A673 (cell line): ENCODE data around the gene ITPR1. TPM values are rescaled to one million over a fixed set of nuclear protein-coding genes. Genes with fewer than 3 reads are reported as not detected.

Experiments used
- BruUV-seq: library from RNA; stranded (reverse); fragments of 400-500 nt; replicated peaks from 2 replicates; lab custom pipeline; 2021; lab: Mats Ljungman, UMichigan
- CTCF ChIA-PET: fragments of 300-600 bp; sonication (Branson Sonifier 250); formaldehyde crosslinking; loops from one replicate; lab custom pipeline; 2022; ENCODE audit warnings: antibody characterized with exemption; lab: Charles Lee
- POLR2A ChIA-PET: fragments of 300-600 bp; sonication (Branson Sonifier 250); formaldehyde crosslinking; loops from one replicate; lab custom pipeline; 2022; ENCODE audit warnings: antibody characterized with exemption; ENCODE audit not compliant: low non-redundant PET; lab: Charles Lee
- DNase-seq: peaks from one replicate; pipeline ENCODE4 v3.0.0-alpha.2; 2015; ENCODE audit warnings: low spot score
- H3K27ac ChIP-seq: fragments of 200-600 bp; sonication (generic); 2 replicates; pipeline ENCODE4 v1.5.1; 2016; ENCODE audit warnings: mixed run types, low read depth, mild to moderate bottlenecking, mixed read lengths, antibody characterized with exemption, low read length; ENCODE audit not compliant: poor library complexity, severe bottlenecking
- H3K27me3 ChIP-seq: fragments of 200-600 bp; sonication (generic); replicated peaks from 2 replicates; pipeline ENCODE4 v1.6.1; 2017; ENCODE audit warnings: mixed run types, low read depth, mild to moderate bottlenecking, mixed read lengths, antibody characterized with exemption, low read length; ENCODE audit not compliant: insufficient read depth, poor library complexity
- H3K36me3 ChIP-seq: fragments of 200-600 bp; sonication (generic); 2 replicates; pipeline ENCODE4 v1.6.1; 2016; ENCODE audit warnings: mixed run types, mild to moderate bottlenecking, mixed read lengths, antibody characterized with exemption, low read length; ENCODE audit not compliant: insufficient read depth, poor library complexity, severe bottlenecking
- H3K4me1 ChIP-seq: fragments of 200-600 bp; sonication (generic); 2 replicates; pipeline ENCODE4 v1.6.1; 2017; ENCODE audit warnings: mixed run types, mild to moderate bottlenecking, mixed read lengths, antibody characterized with exemption, low read length; ENCODE audit not compliant: insufficient read depth, poor library complexity, severe bottlenecking
- H3K4me3 ChIP-seq: fragments of 200-600 bp; sonication (generic); 2 replicates; pipeline ENCODE4 v1.5.1; 2016; ENCODE audit warnings: low read depth, mixed run types, mild to moderate bottlenecking, mixed read lengths, low read length; ENCODE audit not compliant: poor library complexity, severe bottlenecking
- H3K9me3 ChIP-seq: fragments of 200-600 bp; sonication (generic); 2 replicates; pipeline ENCODE4 v1.6.1; 2016; ENCODE audit warnings: mixed run types, low read depth, mild to moderate bottlenecking, mixed read lengths, antibody characterized with exemption, low read length; ENCODE audit not compliant: poor library complexity, severe bottlenecking
- EZH2 ChIP-seq: fragments of 200-600 bp; sonication (generic); IDR thresholded peaks from 2 replicates; pipeline ENCODE4 v1.6.1; 2017; ENCODE audit warnings: borderline replicate concordance, low read depth, mild to moderate bottlenecking, mixed read lengths, antibody characterized with exemption, low read length; ENCODE audit not compliant: poor library complexity, severe bottlenecking
- intact Hi-C: fragments of 100-400 bp; cut with micrococcal nuclease; formaldehyde crosslinking; loops from one replicate; pipeline ENCODE4 v1.10.0; 2022; ENCODE audit not compliant: unreplicated experiment
- total RNA-seq: library from RNA; stranded (reverse); gene quantifications from 2 replicates; pipeline ENCODE4 v1.2.3, GENCODE V29; 2021
- TF ChIP-seq, protein P1 (sequence below): fragments of 300-800, 200-600 bp; sonication (generic); conservative IDR thresholded peaks from 2 replicates; pipeline ENCODE4 v1.5.1; 2017; ENCODE audit warnings: low read depth, mild to moderate bottlenecking, antibody characterized with exemption, low read length, moderate library complexity, mixed read lengths

The ITPR1 gene
- total RNA-seq, 1 experiment from 2014 or later: 8.6 TPM

DNA sequence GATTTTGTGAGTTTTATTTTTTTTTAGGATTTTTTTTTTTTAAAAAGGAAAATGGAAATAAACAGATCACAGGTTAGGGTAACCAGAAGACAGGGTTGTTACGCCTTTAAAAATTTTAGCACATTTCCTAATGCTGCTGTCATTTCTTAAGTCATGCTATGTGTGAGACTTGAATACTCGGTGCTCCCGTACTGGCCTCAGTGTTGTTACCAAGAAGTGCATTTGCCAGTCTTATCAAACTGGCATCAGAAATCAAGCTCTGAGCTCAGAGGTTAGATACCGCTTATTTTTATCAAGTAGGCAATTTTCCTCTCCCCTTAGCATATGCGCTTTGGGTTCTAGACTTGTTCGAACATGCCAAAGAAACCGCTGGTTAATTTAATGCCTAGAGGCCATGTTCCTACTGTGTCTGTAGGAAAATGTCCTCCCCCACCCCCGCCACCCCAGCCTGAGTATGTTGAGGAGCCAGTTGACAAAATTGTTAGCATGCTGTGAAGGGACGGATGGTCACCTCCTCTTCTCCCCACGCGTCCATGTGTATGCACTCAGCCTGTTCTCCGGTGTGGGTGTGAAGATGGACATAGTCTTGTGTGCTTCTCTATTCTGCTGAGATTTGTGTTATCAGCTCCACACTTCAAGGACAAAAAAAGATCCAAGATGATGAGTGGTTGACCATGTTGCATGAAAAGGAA is 88.9 kb downstream of the ITPR1 start:
- ChIA-PET POLR2A (no interaction called here), CTCF (no interaction called here)
- no peak for DNase-seq
- H3K4me3 ChIP-seq: no peak overlapping the region
- intact Hi-C loops: no loop called here
- BruUV-seq: no TSS peak
- no peak overlapping the region for H3K27ac ChIP-seq
- no peaks in the 10 kb centered on the region for H3K36me3 ChIP-seq
- no peak for TF ChIP-seq EZH2
- TF ChIP-seq, protein P1, sequence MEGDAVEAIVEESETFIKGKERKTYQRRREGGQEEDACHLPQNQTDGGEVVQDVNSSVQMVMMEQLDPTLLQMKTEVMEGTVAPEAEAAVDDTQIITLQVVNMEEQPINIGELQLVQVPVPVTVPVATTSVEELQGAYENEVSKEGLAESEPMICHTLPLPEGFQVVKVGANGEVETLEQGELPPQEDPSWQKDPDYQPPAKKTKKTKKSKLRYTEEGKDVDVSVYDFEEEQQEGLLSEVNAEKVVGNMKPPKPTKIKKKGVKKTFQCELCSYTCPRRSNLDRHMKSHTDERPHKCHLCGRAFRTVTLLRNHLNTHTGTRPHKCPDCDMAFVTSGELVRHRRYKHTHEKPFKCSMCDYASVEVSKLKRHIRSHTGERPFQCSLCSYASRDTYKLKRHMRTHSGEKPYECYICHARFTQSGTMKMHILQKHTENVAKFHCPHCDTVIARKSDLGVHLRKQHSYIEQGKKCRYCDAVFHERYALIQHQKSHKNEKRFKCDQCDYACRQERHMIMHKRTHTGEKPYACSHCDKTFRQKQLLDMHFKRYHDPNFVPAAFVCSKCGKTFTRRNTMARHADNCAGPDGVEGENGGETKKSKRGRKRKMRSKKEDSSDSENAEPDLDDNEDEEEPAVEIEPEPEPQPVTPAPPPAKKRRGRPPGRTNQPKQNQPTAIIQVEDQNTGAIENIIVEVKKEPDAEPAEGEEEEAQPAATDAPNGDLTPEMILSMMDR: no peak
- no peaks in the 10 kb centered on the region for H3K27me3 ChIP-seq
- no peaks in the 10 kb centered on the region for H3K9me3 ChIP-seq
- H3K4me1 ChIP-seq: no peaks in the 10 kb centered on the region

DNA sequence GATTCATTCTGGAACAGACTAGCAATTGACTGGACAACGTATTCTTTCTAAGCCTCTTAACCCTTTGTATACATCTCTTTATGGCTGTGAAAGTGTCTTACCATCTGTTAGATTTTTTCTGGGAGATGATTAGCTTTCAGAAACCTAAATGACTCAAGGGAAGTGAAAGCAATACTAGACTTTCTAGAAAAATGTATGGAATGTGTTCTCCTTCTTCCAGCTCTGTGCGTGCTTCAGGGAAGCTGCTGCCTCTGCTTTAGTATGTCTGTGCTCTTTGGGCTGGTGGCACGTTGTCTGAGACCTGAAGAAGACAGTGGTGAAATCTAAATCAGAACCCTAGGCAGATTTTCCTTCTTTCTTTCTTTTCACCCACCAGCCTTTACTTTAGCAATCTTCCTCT is 89.5 kb downstream of the ITPR1 start:
- Histone ChIP-seq H3K27me3 (no peaks in the 10 kb centered on the region), H3K4me1 (no peaks in the 10 kb centered on the region), H3K4me3 (no peak overlapping the region), H3K36me3 (no peaks in the 10 kb centered on the region), H3K27ac (no peak overlapping the region), H3K9me3 (no peaks in the 10 kb centered on the region)
- TF ChIP-seq, protein P1: no peak
- TF ChIP-seq EZH2: no peak
- intact Hi-C loops: no loop called here
- DNase-seq: no peak
- no TSS peak for BruUV-seq
- ChIA-PET CTCF (no interaction called here), POLR2A (no interaction called here)

DNA sequence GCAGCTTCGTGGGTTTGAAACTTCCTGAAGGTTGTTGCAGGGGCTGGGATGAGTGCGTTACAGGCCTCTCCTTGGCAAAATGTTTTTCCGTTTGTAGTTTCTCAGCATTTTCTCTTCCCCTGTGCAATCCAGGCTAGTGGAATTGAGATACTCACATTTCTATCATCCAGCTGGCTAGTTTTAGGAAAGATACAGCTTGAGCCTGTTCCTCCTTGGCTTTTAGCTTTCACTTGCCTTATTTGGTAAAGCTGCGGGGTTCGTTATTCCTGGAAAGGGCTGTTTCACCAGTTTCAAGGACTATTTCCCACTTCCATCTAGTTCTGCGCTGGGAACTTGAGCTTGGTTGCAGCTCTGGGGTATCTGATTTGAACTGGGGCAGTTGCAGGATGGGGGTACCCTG is 90.3 kb downstream of the ITPR1 start:
- no TSS peak for BruUV-seq
- POLR2A ChIA-PET: interaction anchor here (0.6 kb wide), 1 partner anchor 194 kb away, joined by 3 read pairs; no protein-coding TSS in a partner anchor
- H3K36me3 ChIP-seq: no peaks in the 10 kb centered on the region
- H3K27me3 ChIP-seq: no peaks in the 10 kb centered on the region
- no peak overlapping the region for H3K4me3 ChIP-seq
- TF ChIP-seq, protein P1: no peak
- no peak for TF ChIP-seq EZH2
- CTCF ChIA-PET: no interaction called here
- no peak for DNase-seq
- no peaks in the 10 kb centered on the region for H3K9me3 ChIP-seq
- intact Hi-C loops: no loop called here
- H3K4me1 ChIP-seq: no peaks in the 10 kb centered on the region
- no peak overlapping the region for H3K27ac ChIP-seq
